Measurements from ENCODE around the gene PAX5.

PAX5 gene

GRCh38 chr9:36884721-36885120, 149.3 kb downstream of the PAX5 start:
- no peak for TF ChIP-seq CTCF (IDR thresholded peaks at IDR 0.05; ENCODE audit: control insufficient read depth, extremely low read depth, insufficient read depth)
- H3K4me3 ChIP-seq (ENCODE audit: low read depth, low read length) = no peak overlapping the region
- DNase-seq (ENCODE audit: low read depth) = no peak

DNA sequence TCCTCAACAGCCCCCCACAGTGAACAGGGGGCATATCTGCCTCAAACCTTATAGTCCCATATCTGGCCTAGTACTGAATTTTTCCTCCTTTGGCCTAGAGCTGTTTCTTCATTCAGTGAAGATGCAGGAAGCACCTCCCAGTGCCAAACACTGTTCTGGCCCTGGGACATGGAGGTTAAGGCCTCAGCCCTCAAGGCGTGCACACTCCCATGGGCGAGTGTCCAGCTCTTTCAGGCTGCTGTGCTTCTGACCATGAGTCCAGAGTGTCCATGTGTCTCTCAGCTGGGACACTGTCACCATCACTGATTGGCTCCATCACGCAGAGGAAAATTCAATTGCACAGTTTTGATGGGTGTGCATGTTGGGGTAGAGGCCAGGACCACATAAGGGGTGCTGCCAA, 151.5 kb downstream of the PAX5 start:
- H3K4me3 ChIP-seq (ENCODE audit: low read depth, low read length) = no peak overlapping the region
- no peak for DNase-seq (ENCODE audit: low read depth)
- TF ChIP-seq CTCF (IDR thresholded peaks at IDR 0.05; ENCODE audit: control insufficient read depth, extremely low read depth, insufficient read depth) = no peak

DNA sequence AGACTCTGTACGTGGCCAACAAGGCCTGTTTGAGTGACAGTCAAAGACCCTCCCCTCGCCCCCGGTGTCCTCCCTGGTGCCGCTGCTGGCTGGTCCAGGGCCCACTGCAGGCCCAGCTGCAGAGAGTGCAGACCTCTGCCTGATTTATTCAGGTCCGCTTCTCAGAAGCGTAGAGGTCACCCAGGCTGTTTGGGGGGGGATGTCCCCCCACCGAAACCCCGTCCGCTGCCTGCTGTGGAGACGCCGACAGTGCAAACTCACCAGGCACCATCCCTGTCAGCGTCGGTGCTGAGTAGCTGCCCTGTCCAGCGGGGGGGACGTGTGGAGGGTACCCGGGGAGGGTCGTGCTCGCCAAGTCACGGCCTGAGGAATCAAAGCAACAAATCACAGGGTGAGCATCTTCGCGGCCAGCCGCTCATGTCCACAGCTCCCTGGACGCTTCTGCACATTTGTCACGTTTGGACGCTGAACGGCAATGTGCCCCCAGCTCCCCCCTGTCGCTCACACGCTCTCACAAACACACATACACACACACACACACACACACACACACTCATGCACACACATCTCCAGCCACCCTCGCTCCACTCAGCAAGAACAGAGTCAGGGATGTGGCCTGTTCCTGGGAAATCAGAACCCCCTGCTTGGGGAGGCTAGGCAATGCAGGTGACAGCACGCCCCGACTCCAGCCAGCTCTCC, 152.2 kb downstream of the PAX5 start:
- DNase-seq (ENCODE audit: low read depth) = no peak
- H3K4me3 ChIP-seq (ENCODE audit: low read depth, low read length) = no peak overlapping the region
- TF ChIP-seq CTCF (IDR thresholded peaks at IDR 0.05; ENCODE audit: control insufficient read depth, extremely low read depth, insufficient read depth) = no peak

DNA sequence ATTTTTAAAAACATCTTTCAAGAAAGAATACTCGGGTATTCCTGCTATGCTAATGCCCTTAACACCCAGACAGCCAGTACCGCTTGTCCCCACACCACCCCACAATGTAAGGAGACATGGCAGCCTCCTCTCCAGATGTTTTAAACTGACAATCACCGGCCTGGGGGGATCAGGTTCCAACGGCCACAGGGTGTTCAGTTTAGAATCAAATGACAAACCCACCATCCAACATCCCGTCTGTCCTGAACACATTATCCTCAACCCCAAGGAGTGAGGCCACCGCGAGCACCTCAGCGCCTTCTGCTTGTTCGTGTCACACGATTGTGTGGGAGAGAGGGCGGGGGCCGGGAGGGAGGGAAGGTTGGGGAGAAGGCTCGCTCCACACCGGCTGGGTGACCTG, 152.8 kb downstream of the PAX5 start:
- no peak for TF ChIP-seq CTCF (IDR thresholded peaks at IDR 0.05; ENCODE audit: control insufficient read depth, extremely low read depth, insufficient read depth)
- no peak for DNase-seq (ENCODE audit: low read depth)
- H3K4me3 ChIP-seq (ENCODE audit: low read depth, low read length) = no peak overlapping the region

- DNase-seq (ENCODE audit: low read depth) = no peak
- H3K4me3 ChIP-seq (ENCODE audit: low read depth, low read length) = no peak overlapping the region
- no peak for TF ChIP-seq CTCF (IDR thresholded peaks at IDR 0.05; ENCODE audit: control insufficient read depth, extremely low read depth, insufficient read depth)
Measured at GRCh38 chr9:36880075-36880474, 154.0 kb downstream of the PAX5 start.

DNA sequence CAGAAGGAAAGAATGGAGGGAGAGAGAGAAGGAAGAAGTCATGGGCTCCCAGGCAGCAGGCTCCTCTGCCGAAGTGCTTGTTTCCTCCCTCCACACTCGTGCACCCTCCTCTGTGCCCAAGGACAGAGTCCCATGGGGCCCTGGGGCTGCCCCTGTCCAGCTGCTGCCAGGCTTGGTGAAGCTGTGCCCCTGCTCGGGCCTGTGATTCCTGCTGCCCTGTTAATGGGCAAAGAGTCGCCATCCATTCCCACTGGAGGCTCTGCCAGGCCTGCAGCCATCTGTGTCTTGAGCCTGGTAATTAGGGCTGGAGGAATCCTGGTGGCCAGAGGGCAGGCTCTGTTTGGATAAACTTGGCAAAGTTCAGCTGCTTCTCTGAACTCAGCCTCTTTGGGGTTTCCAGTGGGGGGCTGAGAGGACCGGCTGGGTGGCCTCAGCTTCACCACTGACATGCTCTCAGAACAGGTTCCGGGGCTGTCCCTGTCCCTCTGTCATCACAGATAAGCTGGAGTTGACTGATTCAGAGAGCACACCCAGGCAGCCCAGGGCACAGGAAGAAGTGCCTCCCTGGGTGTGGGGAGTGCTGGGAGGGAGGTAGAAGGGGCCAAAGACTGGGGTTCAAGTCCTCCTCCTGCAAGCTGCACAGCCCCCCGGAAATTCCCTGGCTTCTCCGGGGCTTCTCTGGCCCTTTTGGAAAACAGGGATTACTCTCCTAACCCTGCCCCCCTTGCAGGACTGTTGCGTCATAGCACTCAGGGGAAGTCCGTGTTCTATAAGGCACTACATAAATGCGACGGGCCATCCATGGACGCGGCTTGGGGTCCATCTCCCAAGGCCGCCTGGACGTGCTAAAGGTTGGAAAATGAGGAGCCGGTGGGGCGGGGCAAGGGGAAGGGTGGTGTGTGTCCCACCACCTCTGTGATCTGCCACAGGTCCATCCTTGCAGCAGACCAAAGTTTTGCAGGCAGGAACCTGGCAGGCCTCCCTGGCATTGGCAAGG, 154.8 kb downstream of the PAX5 start:
- DNase-seq (ENCODE audit: low read depth) = no peak
- TF ChIP-seq CTCF (IDR thresholded peaks at IDR 0.05; ENCODE audit: control insufficient read depth, extremely low read depth, insufficient read depth) = no peak
- H3K4me3 ChIP-seq (ENCODE audit: low read depth, low read length) = no peak overlapping the region
